ENCODE measurements around the gene MKLN1.
"Not testable (repeated sequence)": the region's sequence is repeated elsewhere in the genome, so short reads cannot be mapped to it uniquely, and the experiment has no call there.

Gene MKLN1

GRCh38 chr7:131449373-131449902 is 121.8 kb downstream of the MKLN1 start:
- no peak for DNase-seq (ENCODE audit: extremely low spot score, insufficient read length, low read depth)
- no peak for FAIRE-seq

GRCh38 chr7:131454498-131454897 is 126.8 kb downstream of the MKLN1 start:
- FAIRE-seq (no peak), DNase-seq (ENCODE audit: extremely low spot score, insufficient read length, low read depth) (no peak)

- DNase-seq (ENCODE audit: extremely low spot score, insufficient read length, low read depth) (no peak), FAIRE-seq (peak; percentile 68)
Observed at GRCh38 chr7:131455001-131455400, 127.3 kb downstream of the MKLN1 start.

GRCh38 chr7:131455546-131455945 is 127.9 kb downstream of the MKLN1 start:
- DNase-seq (ENCODE audit: extremely low spot score, insufficient read length, low read depth) (peak; percentile 3), FAIRE-seq (no peak)

DNA sequence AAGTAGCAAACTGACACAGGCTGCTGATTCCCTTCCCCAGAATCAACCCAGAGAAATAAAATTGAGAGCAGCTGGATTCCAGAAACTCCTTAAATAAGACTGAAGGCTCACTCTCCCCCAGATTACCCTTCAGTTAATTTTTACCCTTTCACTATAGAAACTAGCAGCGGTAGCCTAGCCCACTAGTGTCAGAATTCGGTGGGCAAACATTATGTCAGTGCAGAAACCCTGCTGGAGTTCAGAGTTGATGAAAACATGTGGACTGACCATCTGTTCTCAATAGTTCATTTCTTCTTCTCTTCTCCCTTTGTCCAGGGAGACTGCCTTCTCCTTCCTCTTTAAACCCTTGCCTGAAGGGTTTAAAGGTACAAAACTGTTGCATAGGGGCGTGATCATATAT is 128.7 kb downstream of the MKLN1 start:
- peak; percentile 5 for FAIRE-seq
- DNase-seq (ENCODE audit: extremely low spot score, insufficient read length, low read depth) = no peak

GRCh38 chr7:131459256-131459655 is 131.6 kb downstream of the MKLN1 start:
- FAIRE-seq = no peak
- DNase-seq (ENCODE audit: extremely low spot score, insufficient read length, low read depth) = no peak

DNA sequence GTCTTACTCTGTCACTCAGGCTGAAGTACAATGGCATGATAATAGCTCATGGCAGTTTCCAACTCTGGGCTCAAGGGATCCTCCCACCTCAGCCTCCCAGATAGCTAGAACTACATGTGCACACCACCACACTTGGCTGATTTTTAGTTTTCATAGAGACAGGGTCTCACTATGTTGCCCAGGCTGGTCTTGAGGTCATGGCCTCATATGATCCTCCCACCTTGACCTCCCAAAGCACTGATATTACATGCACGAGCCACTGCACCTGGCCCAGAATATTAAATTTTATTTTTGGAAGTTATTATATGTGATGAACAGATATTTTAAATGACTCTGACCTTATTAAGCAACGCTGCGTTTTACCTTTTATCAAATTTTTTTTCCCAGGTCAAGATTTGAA is 134.4 kb downstream of the MKLN1 start:
- no peak for FAIRE-seq

DNA sequence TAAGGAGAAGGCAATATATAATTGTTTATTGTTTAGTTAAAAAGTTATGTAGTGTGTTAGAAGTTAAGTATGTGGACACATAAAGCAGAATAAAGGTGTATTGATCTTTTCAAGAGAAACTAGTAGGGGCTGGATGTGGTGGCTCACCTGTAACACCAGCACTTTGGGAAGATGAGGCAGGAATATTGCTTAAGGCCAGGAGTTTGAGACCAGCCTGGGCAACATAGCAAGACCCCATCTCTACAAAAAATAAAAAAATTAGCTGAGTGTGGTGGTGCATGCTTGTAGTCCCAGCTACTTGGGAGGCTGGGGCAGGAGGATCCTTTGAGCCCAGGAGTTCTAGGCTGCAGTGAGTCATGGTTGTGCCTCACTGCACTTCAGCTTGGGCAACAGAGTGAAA is 135.0 kb downstream of the MKLN1 start:
- not testable (repeated sequence) for DNase-seq (ENCODE audit: extremely low spot score, insufficient read length, low read depth); FAIRE-seq

More for the DNA sequence above, 134.4 kb downstream of the MKLN1 start:
- no peak for DNase-seq (ENCODE audit: extremely low spot score, insufficient read length, low read depth)

DNA sequence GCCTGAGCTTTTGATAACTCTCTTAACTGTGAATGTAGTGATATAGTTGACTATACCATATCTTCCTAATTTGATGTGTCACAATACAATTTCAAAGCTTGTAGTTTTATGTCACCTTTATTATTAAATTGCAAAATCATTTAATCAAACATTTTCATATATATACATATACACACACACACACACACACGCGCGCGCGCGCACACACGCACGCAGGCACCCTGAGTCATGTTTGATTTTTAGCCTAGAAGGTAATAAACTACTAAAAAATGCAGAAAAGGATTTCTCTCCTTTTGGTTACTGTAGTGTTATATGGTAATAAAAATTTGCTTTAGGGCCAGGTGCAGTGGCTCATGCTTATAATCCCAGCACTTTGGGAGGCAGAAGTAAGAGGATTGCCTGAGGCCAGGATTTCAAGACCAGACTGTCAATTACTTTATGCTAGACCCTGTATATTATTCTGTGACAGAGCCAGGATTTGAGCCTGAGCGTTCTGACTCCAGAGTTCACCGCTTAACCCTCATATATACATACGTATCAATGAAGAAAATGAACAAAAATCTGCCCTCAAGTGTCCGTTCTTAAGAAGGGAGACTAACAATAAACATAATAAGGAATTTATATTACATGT is 139.2 kb downstream of the MKLN1 start:
- FAIRE-seq (no peak), DNase-seq (ENCODE audit: extremely low spot score, insufficient read length, low read depth) (no peak)

DNA sequence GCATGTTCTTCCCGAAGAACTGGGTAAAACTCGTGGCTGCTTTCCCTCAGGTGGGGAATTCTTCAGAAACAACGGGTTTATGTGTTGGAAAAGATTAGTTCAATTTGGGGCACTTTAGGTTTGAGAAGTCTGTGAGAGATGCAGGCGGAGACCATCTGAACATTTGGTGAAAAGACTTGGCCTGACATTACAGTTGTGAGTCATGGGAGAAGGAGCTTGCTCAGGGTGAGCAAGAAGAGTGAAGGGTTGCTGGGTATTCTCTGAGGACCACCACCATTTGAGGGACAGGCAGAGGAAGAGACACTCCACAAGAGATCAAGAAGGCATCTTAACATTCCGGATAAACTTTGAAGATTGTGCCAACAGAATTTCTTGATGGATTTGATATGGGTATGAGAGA is 140.1 kb downstream of the MKLN1 start:
- DNase-seq (ENCODE audit: extremely low spot score, insufficient read length, low read depth) (no peak), FAIRE-seq (no peak)

DNA sequence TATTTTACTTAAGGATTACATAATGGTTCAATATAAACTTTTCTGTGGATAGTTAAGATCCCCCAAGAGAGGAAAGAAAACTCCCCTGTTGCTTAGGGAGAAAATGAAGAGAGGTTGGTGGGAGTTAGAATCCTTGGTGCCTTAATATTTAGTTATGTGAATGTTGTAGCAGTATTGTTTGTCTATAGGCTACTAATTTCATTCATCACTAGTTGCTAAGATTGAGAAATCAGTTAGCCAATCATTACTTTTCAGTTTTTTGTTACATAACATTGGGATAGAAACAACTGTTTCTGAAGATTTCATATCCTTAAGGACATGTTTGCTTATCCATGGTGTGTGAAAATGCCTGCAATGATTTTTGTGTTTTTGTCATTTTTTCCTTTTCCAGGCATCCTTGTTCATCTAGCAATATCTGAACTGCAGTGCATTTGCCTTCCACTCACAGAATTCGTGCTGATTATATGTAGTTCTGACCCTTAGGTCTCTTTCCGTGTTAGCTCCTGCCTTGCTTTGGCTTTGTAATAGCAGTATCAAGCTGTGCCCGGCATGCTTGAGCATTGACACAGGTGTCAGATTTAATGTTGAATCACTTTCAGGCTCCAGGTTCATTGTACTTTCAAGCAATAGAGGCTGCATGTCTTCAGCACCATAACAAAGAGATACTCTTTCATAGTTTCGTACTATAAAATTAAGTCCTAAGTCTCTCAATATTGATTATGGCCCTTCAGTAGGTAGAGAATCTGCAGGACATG is 143.8 kb downstream of the MKLN1 start:
- FAIRE-seq (no peak), DNase-seq (ENCODE audit: extremely low spot score, insufficient read length, low read depth) (no peak)

DNA sequence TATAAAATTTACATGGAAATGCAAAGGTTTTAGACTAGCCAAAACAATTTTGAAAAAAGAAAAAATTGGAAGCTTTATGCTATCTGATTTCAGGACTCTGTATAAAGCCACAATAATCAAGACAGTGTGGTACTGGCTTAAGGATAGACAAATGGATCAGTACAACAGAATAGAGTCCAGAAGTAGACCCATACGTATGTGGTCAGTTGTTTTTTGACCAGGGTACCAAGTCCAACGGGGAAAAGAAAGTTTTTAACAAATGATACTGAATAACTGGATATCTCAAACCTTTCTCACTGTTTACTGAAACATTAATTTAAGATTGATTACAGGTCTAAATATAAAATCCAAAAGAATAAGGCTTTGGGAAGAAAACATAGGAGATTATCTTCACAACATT is 149.1 kb downstream of the MKLN1 start:
- FAIRE-seq (no peak), DNase-seq (ENCODE audit: extremely low spot score, insufficient read length, low read depth) (no peak)

DNA sequence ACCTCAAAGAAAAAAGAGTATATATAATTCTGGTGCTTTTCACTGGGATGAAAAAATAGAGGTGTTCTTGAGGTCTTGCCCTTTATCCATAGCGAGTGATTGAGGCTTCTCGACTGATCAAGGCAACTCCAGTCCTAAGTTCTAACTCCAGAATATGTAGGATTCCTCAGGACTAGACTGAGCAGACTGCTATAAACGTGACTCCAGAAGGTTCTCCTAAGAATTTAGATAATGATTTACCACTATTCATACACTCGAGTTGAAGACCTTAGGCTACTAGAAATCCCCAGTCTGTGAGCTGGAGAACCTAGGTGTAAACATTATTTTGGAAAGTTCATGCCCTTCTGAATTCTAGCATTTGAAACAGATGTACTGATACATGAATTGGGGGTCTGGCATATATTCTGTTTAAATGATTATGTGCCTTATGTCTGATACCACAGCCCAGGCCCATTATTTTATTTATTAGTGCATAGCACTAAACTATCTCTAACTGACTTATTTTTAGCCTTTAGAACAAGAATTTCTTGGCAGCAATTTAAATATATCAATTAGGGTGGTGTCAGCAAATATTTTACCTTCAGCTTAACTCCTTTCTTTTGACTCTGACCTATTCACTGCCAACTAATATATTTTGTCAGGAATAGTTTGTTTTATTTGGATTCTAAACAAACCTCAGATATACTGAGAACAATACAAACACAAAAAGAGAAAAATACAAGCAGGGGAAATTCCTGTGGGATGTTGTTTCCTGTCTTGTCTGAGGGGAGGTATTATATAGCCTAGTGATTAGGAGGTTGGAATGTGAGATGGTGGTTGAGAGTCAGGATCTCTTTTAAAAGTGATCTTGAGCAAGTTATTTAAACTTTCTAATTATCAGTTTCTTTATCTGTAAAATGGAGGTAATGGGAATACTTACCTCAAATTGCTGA is 153.0 kb downstream of the MKLN1 start:
- FAIRE-seq (no peak), DNase-seq (ENCODE audit: extremely low spot score, insufficient read length, low read depth) (no peak)

DNA sequence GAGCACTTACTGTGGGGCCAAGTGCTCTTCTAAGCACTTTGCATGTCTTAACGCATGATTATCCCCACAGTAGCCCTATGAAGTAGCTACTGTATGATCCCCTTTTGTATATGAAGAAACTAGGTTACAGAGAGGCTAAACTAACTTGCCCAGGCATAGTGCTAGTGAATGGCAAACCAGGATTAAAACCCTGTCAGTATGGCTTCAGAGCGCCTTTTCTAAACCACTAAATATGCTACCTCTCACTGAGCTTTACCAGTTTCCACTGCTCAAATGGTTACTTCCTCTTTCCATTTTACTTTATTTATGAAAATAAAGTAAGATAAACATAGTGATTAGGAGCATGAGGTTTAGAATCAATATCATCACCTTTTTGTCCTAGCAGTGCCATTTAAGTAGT is 155.1 kb downstream of the MKLN1 start:
- FAIRE-seq = no peak
- no peak for DNase-seq (ENCODE audit: extremely low spot score, insufficient read length, low read depth)

GRCh38 chr7:131483586-131483985 is 155.9 kb downstream of the MKLN1 start:
- no peak for FAIRE-seq

DNA sequence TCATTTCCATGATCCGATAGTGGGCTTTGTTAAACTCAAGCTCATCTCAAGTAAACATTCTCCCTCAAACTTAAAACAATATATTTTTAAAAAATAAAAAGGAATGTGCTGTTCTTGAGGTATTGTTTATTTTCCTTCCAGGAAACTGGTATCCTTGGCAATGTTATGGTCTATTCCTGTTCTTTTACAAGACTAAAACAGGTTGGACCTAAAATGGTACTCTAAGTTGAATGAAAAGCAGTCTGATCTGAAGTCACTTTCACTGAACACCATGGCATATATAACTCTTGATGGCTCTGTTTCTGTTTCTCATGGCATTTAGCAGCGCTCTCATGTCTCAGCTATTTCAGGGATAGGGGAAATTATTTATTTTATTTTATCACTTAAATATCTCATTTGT is 158.7 kb downstream of the MKLN1 start:
- FAIRE-seq = no peak
- no peak for DNase-seq (ENCODE audit: extremely low spot score, insufficient read length, low read depth)

More at GRCh38 chr7:131483586-131483985, 155.9 kb downstream of the MKLN1 start:
- DNase-seq (ENCODE audit: extremely low spot score, insufficient read length, low read depth) = no peak

DNA sequence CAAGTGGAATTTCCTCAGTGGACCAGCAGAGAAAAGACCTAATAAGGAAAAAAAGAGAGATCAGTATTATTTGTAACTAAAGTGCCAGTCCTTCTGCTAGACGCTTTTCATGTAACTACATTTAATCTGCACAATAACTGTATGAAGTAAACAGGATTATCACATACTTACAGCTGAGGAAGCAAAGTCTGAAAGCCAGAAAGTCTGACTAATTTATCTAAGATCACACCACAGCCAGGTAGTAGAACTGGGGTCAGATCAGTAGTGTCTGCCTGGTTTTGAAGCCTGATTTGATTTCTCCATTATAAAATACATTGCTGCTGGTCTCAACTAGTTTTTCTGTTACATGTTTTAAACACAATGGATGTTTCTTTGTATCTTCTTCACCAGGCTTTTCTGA is 159.5 kb downstream of the MKLN1 start:
- FAIRE-seq (no peak), DNase-seq (ENCODE audit: extremely low spot score, insufficient read length, low read depth) (no peak)

DNA sequence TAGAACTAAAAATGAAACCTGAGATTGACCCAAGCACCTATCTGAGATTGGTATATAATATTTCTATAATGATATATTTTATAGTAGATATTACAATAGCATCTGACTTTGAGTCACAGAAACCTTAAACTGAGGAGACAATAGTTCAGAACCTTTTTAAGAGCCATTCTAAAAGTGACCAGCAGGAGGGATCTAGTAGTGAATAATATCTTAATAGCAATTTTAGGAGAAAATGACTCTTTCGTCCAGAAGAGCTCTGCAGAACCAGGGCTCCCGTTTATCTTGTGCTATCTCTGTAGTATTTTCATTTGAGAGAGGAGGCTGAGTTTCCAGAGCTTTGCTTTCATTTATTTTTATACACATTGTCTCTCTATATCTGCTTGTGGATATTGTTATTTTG is 160.7 kb downstream of the MKLN1 start:
- no peak for DNase-seq (ENCODE audit: extremely low spot score, insufficient read length, low read depth)
- FAIRE-seq = no peak

DNA sequence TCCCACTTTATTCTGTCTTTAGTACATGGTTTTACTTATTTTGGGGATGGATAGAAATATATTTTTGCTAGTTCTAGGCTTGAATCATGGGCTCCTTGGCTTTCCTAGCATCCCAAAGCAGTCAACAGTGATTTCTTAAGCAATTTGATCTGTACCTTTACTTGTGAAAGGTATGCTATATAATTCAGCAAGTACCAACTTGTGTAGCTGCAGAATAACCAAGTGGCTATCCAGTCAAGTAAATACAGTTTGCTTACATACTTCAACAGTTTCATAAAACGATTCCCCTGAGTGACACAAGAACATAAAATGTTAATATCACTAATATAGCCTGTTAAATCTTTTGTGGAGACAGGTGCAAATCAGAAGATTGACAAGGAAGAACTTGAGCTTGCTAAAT is 161.5 kb downstream of the MKLN1 start:
- FAIRE-seq = no peak
- no peak for DNase-seq (ENCODE audit: extremely low spot score, insufficient read length, low read depth)

- DNase-seq (ENCODE audit: extremely low spot score, insufficient read length, low read depth) = no peak
- no peak for FAIRE-seq
Observed at GRCh38 chr7:131489881-131490280, 162.2 kb downstream of the MKLN1 start.
